Spleen (tissue), 7 donors: Measurements from ENCODE around the gene ITPA.

Experiments
- CTCF ChIP-seq, 11 experiments: fragments of 200-600 bp in 7 of 11; fragments of 450-650 bp in 4 of 11; sonication (generic) in 4 of 11; IDR thresholded peaks in 8 of 11; conservative IDR thresholded peaks in 3 of 11; 1 replicate in 7 of 11; 2 replicates in 4 of 11; pipeline versions ENCODE4 v1.4.0 to v1.8.0; 2016 to 2021; ENCODE audit warnings: antibody characterized with exemption in 11 of 11, inconsistent platforms in 4 of 11, mild to moderate bottlenecking in 1 of 11
- POLR2A ChIP-seq, 3 donors: fragments of 450-650 bp; IDR thresholded peaks; one replicate each; pipeline ENCODE4 v1.5.1; 2017; ENCODE audit warnings: antibody characterized with exemption in 3 of 3, mild to moderate bottlenecking in 1 of 3
- POLR2AphosphoS5 ChIP-seq, 3 donors: sonication (generic); formaldehyde crosslinking; IDR thresholded peaks; one replicate each; pipeline ENCODE4 v1.5.1; 2017; ENCODE audit warnings: antibody characterized with exemption in 3 of 3
- donor health status: DM: no; HTN: no; CAD: no; lungs with moderate emphysema.
- donor health status: DM: no; HTN: no; CAD: no.
- donor health status: DM: no; HTN: no; CAD: no.

DNA sequence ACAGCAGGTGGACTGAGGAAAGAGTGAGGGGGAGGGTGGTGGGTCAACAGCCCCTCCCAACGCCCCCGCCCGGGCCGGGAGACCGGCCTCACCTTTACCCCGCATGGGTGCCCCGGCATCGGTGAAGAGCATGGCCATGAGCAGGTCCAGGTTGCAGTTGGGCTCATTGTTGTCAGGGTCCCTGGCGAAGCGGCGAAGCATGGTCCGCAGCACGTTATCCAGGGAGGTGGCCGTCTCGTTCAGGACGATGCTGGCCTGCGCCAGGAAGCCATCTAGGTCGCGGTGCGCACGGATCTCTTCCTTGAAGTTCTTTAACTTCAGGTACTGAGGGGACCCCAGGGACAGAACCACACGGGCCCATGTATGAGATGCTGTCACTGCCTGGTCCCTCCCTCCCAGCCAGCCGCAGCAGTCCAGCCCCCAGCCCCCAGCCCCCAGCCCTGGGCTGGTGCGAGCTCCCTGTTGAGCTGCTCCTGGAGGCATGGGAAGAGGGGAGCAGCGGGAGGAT, 24.7 kb downstream of the ITPA start:
- no peak for TF ChIP-seq POLR2A (IDR thresholded peaks at IDR 0.05)
- no peak for TF ChIP-seq CTCF (IDR thresholded peaks at IDR 0.05 in 8 of 11, conservative IDR thresholded peaks at IDR 0.05 in 3 of 11)
- TF ChIP-seq POLR2AphosphoS5 (IDR thresholded peaks at IDR 0.05) = no peak
